HG02943 (cell line): ENCODE results near the gene SETD6.

Source experiments
- ATAC-seq: cut with Tn5 transposase; IDR thresholded peaks from one replicate; pipeline ENCODE4 v1.9.1; 2021; ENCODE audit warnings: mild to moderate bottlenecking, low read depth, moderate library complexity; ENCODE audit not compliant: unreplicated experiment

SETD6 gene

DNA sequence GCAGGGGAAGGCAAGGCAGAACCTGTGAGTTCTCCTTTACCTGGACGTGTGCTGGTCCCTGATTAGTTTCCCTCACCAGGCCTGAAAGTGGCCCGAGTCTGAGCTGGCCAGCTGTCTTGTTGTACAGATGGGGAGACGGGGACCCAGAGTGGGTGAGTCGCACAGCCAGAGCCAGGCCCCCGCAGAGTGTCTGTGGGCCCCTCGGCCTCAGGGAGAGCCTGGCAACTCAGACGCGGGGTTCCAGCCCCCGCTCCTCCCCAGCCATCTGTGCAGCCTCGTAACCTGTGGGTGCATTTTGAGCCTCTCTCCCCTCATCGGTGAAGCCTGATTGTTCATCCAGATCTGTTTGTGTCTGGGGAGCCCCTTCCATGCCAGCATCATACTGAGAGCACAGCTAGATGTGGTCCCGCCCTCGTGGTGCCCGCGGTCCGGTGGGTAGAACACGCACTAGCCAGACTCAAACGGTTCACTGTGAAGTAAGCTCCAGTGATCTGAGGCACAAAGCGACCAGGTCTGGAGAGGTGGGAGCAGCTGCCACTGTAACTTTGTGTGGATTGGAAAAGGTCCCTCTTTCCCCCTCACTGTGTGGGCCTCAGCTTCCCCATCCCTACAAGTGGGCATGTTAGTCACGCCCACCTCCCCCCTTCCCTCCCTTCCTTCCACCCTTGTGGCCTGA is 21.4 kb upstream of the SETD6 start:
- no peak for ATAC-seq

DNA sequence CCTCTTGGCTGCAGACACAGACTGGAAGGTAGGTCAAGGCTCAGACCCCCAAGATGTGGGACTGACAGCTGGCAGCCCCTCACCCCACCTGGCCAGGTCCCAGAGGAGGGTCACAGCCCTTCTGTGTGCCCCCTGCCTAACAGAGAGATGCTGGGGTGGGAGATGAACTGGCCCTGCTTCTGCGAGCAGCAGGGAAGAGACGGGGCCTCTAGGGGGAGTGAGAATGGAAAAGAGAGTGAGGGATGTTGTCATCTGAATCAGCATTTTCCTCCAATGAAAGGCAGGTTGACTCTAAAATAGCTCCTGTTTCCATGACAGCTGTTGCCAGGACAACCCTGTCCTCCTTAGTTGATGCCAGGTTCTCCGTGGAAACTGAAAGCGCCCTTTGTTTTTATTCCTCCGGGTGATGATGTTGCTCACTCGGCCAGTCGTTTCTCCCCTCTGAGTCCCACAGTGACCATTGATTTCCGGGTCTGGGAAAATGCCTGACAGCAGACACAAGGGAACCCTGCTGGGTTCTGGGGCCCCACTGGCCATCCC is 20.3 kb upstream of the SETD6 start:
- no peak for ATAC-seq

DNA sequence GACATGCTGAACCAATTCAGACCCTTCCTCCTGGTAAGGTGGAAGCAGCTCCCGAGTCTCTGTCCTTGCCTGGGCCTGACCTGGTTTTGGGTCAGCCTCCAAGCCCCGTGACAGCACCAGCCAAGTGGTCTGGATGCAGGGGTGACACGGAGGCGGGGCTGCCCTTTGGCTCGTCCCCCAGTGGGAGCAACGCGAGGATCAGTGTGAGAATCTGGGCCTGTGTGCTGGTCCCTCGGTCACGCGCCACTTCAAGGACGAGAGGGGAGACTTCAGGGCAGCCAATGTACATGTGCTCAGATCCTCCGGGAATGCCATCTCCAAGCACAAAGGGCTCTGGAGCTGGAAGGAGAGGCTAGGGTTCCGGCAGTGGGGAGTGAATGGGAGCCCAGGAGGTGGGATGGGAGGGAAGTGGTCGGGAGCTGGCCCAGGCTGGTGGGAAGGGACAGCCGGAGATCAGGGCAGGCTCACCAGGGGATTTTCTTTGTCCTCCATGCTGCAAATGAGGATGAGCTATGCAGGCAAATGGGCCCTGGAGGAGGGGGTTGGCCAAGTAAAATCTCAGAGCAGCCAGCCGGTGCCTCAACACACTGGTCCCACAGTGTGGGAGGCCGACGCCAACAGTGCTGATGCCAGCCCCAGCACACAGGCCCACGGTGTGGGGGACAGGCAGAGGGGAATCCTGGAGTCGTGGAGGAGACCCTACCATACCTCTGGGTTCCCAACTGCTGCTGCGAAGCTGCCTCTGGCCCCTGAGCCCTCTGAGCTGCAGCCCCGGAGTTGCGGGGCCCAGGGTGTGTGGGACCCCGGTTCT is 19.6 kb upstream of the SETD6 start:
- ATAC-seq, result no peak

DNA sequence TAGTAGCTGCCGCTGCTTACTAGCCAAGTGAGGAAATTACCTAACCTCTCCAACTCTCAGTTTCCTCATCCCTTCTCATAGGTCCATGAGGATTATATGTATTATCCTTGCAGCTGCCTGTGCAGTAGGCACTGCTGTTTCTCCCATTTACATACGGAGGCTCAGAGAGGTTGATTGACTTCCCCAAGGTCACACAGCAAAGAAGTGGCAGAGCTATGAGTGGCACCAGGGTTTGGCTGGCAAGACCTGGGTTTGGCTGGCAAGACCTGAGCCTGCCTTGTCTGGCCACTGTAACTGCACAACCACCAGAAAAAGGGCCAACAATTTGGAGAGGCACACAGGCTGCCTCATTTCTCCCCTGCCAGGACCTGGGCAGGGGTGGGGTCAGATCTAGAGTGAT is 17.8 kb upstream of the SETD6 start:
- no peak for ATAC-seq

DNA sequence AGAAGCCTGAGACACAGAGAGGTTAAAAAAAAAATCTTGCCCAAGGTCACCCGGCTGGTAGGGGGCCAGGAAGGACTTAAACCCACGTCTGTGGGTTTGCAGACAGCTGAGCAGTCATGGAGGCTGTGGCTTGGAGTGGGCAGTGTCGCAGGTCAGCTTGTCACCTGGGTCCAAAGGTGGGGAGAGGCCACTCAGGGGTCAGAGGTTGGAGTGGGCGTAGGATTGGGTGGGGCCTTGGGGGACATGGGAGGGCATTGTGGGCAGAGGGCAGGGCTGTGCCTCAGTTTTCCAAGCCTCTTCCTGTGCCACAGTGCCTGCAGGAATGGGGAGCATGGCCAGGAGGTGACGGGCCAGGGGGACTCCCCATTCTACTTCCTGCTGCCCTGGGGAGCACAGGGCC is 17.4 kb upstream of the SETD6 start:
- ATAC-seq, result no peak

DNA sequence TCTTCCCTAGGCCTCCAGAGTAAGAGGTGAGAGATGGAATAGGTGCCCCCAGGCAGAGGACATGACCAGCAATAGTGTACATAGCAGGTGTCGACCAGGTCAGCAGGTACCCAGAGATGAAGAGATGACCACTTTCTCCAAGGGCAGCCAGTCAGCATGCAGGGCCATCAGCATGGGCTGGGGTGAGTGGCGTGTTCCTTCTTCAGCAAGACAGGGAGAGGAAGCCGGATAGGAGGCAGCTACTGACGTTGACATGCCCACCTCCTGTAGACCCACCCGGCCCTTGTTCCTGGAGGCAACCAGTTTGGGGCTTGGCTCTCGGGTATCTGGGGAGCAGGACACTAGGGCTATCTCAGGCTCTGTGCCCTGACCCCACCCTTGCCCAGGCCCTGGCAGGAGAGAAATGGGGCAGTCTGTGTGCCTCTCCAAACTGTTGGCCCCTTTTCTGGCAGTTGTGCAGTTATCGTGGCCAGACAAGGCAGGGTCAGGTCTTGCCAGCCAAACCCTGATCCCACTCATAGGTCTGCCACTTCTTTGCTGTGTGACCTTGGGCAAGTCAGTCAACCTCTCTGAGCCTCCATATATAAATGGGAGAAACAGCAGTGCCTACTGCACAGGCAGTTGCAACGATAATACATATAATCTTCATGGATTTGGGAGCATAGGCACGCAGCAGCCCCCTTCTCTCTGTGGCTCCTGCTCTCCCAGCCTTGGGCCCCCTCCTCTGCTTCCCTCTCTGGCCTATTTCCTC is 16.8 kb upstream of the SETD6 start:
- ATAC-seq, result no peak

DNA sequence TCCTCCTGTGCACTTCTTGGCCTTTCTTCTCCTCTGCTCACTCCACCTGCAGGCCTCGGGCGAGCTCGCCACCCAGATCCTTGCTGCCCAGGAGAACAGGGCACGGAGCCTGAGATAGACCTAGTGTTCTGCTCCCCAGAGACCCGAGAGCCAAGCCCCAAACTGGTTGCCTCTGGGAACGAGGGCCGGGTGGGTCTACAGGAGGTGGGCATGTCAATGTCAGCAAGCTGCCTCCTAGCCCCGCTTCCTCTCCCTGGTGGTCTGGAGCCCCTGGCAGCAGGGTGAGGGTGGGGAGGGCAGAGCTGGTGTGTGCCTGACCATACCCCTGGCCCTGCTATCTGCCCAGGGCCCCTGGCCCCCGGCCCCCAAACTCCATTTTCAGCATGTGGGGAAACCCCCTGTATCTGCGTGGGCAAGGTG is 16.2 kb upstream of the SETD6 start:
- ATAC-seq, result no peak

DNA sequence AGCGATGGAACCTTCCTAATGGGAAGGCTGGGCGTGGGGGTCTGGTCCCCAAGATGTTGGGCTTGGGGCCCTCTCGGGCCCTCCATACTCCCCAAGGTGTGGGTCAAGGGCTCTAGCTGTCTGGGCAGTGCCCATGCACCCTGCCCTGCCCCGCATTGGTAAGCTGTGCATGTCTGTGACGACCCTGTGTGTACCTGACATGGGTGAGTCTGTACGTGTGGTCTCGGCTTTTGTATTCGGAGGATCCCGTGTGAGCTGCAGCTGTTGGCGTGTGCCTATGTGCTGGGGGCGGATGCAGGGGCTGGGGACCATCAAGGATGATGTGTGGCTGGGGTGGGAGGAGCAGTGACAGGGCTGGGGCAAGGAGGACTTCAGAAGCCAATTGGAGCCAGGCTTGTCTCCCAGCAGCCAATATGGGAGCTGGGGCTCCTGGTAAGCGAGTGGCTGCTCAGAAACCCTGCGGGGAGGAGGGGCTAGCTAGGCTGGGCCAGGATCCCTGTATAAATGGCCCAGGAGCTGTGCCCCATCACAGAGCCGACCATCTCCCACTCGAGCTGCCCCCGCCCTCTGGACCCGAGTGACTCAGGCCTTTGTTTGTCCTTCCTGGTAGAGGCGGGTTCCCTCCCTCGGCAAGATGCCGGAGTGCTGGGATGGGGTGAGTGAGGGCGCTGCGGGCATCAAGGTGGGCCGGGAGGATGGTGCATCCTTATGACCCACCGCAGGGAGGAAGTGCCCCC is 15.5 kb upstream of the SETD6 start, which contains the start of gene NDRG4:
Gene NDRG4 (plus strand): TSS at position 529 of the 737 bp plus-strand sequence. CDS start 106 bp downstream, at position 635.
- ATAC-seq, result no peak

DNA sequence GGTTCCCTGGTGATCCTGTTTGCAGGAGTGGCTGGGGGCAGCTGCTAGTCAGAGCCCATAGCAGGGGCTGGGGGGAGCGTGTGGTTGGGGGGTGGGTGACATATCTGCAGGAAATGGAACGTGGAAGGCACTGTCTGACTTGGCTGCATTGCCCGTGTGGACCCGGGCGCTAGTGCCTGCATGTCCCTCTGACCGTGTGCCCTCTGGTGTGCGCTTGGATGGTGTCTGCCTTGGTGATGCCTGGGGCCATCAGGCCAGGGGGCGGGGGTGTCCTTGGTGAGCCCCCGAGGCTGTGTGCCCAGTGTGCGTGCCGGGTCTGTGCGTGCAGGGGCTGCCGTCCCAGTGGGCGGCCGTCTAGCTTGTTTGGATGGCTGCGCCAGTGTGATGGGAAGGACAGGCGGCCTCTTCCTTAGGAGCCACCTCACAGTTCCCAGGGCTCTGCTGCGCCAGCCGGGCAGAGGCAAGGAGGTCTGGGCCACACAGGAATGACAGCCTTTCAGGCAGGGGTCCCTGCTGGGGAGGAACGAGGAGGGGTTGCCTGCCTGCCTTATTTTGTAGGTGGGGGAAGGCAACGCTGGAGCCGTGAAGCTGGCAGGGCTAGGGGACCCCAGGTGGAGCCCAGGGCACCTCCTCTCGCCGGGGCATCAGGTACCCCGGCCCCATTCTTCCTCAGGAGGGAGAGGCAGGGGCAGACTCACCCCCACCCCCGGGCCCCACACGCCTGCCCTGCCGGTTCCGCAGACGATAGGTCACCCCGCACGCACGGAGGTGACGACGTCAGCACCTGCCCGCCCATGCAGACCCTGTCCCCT is 14.7 kb upstream of the SETD6 start:
- ATAC-seq, result no peak

DNA sequence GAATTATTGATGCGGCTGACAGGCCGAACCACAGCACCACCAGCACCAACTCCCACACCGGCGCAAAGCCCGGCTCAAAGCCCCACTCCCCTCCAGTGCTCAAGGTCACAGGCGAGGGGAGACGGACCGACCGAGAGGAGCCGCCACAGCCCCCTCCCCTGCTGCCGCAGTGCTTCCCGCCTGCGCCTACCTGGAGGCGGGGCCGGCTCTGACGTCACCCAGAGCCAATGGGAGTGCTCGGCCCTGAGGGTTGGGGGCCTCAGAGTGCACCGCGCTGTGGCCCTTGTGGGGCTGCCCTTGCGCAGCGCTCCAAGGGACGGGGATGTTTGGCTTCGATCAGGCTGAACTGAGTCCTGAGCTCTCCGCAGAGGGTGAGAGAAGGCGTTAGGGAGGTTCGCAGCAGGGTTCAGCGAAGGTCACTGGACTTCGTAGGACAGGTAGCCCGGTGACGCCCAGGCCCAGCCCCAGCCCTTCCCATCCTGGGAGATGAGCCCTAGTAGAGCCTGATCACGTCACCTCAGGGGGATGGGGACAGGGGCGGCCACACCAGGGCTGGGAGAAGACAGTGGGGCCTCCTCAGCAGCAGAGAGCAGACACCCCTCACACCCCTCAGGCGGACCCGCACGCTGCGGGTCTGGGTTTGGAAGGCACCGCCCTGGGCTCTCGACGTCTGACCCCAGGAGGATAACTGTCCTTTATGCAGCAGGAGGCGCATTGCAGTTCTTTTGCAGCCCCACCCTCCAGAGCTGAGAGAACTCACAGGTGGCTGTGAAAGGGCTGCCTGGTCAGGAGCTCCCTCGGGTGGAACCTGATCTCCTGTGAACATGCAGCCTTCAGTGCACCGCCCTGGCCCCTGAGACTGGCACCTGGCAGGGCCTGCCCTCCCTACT is 13.8 kb upstream of the SETD6 start:
- no peak for ATAC-seq

DNA sequence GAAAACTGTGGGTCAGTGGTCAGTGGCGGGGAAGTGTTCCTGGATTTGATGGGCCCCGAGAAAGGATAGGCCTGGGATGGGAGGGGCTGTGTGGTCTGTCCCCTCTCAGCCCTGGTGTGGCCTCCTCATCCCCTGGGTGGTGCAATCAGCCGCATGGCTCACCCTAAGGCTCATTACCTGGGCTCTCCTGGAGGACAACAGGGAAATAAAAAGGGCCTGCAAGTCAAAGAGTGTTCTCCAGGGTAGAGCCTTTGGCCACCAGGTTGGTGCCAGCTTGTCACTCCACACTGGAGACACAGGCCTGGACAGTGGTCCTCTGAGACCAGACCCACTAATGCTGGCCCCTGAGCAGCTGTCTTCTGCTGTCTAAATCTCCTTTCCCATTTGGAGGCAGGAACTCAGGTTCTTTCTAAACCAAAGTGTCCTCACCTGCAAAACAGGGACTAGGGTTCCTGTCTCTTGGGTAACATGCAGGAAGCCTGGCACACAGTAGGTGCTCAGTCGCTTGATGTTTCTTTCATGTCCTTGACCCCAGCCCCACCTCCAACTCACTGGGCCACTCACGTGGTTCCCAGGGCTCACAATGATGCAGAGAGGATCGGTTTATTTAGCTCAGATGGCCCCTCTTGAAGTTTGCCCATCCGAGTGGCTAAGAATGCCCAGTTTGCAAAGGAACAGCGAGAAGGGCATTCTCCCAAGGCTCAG is 12.9 kb upstream of the SETD6 start:
- ATAC-seq, result no peak

DNA sequence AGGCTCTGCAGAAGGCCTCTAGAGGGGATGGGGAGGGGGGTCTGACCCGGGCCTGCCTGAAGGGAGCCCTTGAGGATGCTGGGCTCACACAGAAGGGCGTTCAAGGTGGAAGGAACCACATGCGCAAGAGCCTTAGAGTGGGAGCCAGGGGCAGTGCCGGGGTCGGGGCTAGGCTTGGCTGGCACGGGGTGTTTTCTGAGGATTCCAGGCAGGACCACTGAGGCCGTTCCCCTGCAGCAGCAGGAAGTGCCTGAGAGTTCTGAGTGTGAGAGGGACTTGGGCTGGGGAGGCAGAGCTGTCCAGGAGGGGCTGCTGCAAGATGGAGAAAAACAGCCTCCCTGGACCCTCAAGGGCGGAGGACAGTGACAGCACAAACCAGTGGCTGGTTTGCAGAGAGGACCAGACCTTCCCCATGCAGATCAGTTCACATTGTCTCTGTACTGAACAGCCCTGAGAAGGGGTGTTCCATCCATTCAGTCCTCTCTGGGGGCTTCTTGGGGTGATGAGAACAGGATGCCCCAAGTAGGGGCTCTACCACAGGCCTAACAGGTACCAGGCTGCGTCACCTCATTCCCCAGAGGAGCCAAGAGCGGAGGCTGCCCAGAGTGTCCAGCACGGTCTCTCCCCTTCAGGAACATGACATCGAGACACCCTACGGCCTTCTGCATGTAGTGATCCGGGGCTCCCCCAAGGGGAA is 12.0 kb upstream of the SETD6 start:
- ATAC-seq, result no peak

DNA sequence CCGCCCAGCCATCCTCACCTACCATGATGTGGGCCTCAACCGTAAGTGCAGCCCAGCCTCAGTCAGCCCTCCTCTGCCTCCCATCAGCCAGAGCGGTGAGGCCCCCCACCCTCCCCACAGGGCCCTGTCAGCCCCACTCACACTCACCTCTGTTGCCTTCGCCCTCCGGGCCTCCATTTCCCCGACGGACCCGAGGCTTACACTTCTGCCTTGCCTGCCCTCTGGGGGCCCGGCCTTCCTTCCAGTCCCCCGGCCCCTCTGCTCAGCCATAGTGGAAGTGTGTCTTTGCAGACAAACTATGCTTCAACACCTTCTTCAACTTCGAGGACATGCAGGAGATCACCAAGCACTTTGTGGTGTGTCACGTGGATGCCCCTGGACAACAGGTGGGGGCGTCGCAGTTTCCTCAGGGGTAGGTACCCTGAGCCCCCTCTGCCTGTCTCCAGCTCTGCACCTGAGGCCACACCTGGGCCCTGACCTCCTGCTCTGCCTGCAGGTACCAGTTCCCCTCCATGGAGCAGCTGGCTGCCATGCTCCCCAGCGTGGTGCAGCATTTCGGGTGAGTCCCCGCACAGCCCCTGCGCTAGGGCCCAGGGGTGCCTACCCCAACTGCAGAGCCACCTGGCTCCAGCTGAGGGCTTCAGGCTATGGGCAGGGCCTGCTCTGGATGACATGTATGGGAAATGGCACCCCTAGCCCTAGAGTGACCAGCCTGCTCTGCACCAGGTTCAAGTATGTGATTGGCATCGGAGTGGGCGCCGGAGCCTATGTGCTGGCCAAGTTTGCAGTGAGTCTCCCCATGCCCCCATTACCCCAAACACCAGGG is 11.2 kb upstream of the SETD6 start:
- ATAC-seq, result no peak

DNA sequence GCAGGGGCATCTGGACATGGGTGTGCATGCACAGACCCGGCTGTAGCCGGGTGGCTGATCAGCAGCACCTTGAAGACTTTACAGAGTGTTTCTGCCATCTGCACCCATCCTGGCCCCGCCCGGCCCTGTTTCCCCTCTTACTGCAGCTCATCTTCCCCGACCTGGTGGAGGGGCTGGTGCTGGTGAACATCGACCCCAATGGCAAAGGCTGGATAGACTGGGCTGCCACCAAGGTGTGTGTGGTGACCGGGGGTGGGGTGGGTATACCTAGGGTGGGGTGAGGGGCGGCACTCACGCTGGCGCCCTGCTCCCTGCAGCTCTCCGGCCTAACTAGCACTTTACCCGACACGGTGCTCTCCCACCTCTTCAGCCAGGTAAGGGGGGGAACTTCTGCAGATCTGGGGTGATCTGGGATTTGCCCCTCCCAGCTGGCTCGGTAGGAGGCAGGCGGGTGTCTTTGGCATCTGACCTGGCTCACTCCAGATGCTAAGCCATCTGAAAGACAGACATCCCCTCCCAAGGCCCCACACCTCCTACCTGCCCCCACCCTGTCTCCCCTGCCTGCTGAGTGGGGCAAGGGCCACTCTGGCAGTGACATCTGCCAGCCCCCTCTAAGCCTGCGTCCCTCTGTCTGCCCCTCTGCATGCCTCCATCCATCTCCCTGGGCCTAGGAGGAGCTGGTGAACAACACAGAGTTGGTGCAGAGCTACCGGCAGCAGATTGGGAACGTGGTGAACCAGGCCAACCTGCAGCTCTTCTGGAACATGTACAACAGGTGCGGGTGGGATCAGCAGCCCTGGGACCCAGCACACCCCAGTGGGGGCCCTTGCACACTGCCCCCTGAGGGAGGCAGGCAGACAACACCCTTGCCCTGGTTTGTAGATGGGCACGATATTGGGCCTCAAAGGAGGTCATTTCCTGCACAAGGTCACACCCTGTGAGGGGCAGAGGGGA is 8.8 kb upstream of the SETD6 start:
- ATAC-seq, result no peak

DNA sequence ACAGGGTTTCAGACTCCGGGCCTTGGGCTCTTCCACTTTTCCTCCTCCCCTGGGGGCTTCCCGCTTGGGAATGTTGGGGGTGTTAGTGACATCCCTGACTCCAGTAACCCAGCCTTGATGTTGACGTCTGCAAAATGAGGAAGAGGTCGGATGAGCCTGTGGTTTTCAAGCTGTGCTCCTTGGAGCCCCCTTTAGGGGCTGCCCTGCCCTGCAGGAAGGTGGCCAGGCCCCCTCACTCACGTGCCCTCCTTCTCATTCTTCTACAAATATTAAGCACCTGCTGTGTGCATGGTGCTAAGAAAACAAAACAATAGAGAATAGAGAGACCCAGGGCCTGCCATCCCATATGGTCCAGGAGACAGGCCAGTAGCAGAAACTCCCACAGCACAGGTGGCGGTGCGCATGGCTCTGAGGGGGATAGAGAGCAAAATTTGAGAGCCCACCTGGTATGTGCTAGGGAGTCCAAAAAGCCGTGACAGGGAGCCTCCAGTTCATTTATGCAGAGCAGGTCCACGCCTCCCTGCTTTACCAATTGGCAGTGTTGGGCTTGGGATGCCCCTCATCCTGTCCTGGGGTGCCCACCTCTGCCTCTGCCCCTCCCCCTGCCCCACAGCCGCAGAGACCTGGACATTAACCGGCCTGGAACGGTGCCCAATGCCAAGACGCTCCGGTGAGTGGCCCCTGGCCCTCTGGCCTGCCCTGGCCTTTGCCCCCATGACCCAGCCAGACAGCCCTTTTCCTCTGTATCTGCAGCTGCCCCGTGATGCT is 7.9 kb upstream of the SETD6 start:
- no peak for ATAC-seq
